Small intestine (tissue), 7 donors: ENCODE measurements around the gene LYVE1. TPM values are rescaled to one million over a fixed set of nuclear protein-coding genes. Genes with fewer than 3 reads are reported as not detected.

ENCODE experiments used
- DNase-seq, 2 donors: peaks; one replicate each; pipeline versions ENCODE4 v3.0.0 to v3.0.0-alpha.2; 2013
- FAIRE-seq: peaks from 2 replicates; lab custom pipeline; 2012; peaks lifted over from hg19 to GRCh38; lab: Jason Lieb, UNC
- H3K27ac ChIP-seq, 3 donors: one replicate each; pipeline ENCODE4 v1.5.1; 2013; ENCODE audit warnings: low read length in 2 of 3, mild to moderate bottlenecking in 2 of 3, control low read depth in 1 of 3, inconsistent platforms in 1 of 3, low read depth in 1 of 3, moderate library complexity in 1 of 3
- H3K27me3 ChIP-seq, 3 donors: one replicate each; pipeline ENCODE4 v1.6.1; 2013; ENCODE audit warnings: low read length in 3 of 3, inconsistent platforms in 1 of 3; ENCODE audit not compliant: control insufficient read depth in 3 of 3, insufficient read depth in 3 of 3
- H3K36me3 ChIP-seq, 3 donors: one replicate each; pipeline ENCODE4 v1.6.1; 2013; ENCODE audit warnings: low read length in 3 of 3, inconsistent platforms in 1 of 3, low read depth in 1 of 3, mild to moderate bottlenecking in 1 of 3, moderate library complexity in 1 of 3; ENCODE audit not compliant: control insufficient read depth in 3 of 3, insufficient read depth in 2 of 3
- H3K4me1 ChIP-seq, 3 donors: one replicate each; pipeline ENCODE4 v1.6.1; 2013; ENCODE audit warnings: low read length in 2 of 3, inconsistent platforms in 1 of 3, low read depth in 1 of 3, mild to moderate bottlenecking in 1 of 3, moderate library complexity in 1 of 3; ENCODE audit not compliant: control insufficient read depth in 3 of 3, insufficient read depth in 2 of 3
- H3K4me3 ChIP-seq, 3 donors: one replicate each; pipeline ENCODE4 v1.5.1; 2013; ENCODE audit warnings: low read length in 3 of 3, control low read depth in 1 of 3, inconsistent platforms in 1 of 3, low read depth in 1 of 3, mild to moderate bottlenecking in 1 of 3, moderate library complexity in 1 of 3
- H3K9me3 ChIP-seq, 2 donors: one replicate each; pipeline ENCODE4 v1.6.1; 2013; ENCODE audit warnings: low read depth in 1 of 2, low read length in 1 of 2; ENCODE audit not compliant: control insufficient read depth in 2 of 2, insufficient read depth in 1 of 2
- WGBS, 3 donors: extraction: QIAGEN DNeasy Blood & Tissue Kit; methylation state at CpG; one replicate each; pipeline ENCODE4 v1.1.7; 2013; 5-methylcytosine and 5-hydroxymethylcytosine counted together
- polyA plus RNA-seq, 4 donors: library from polyadenylated mRNA; stranded (reverse) in 3 of 4; unstranded in 1 of 4; fragments of 200-250 nt in 3 of 4; fragments of 120-200 nt in 1 of 4; gene quantifications; one replicate each; pipeline versions ENCODE4 v1.2.1 to v1.2.3, GENCODE V29; 2013
- donor health status: healthy with polysubstance abuse.
- donor health status: control.
- donor health status: control.
- donor health status: Bipolar disorder and iron deficiency.
- donor health status: healthy.

The LYVE1 gene
- polyA plus RNA-seq, 4 donors, result 1.1 to 119 (median 16.4) TPM

- FAIRE-seq, result no peak
Measured at GRCh38 chr11:10526974-10527918, 41.2 kb downstream of the LYVE1 start.

GRCh38 chr11:10524471-10524870 lies 44.0 kb downstream of the LYVE1 start:
- 62 to 81% (median 79%) methylated on average over 1 of the region's 1 CpG for WGBS, 3 donors
- Histone ChIP-seq H3K4me3 (no peak overlapping the region), H3K36me3 (peaks cover 2 to 17% (median 13%) of the 10 kb centered on the region in 3 donors), H3K27ac (no peak overlapping the region), H3K27me3 (no peaks in the 10 kb centered on the region), H3K9me3 (no peaks in the 10 kb centered on the region), H3K4me1 (peaks cover 0 to 6% (median 0%) of the 10 kb centered on the region in 3 donors)
- FAIRE-seq (no peak), DNase-seq (no peak)

More at GRCh38 chr11:10526974-10527918, 41.2 kb downstream of the LYVE1 start:
- H3K27me3 ChIP-seq, result no peaks in the 10 kb centered on the region
- 55 to 65% (median 65%) methylated on average over 6 of the region's 6 CpGs for WGBS, 3 donors
- no peaks in the 10 kb centered on the region for H3K9me3 ChIP-seq
- peak overlapping the region in 2 of 3 donors; percentile 0 to 18 for H3K27ac ChIP-seq
- no peak overlapping the region for H3K4me3 ChIP-seq
- H3K36me3 ChIP-seq, result peaks cover 2 to 10% (median 9%) of the 10 kb centered on the region in 3 donors
- peaks cover 0 to 6% (median 0%) of the 10 kb centered on the region in 3 donors for H3K4me1 ChIP-seq
- peak in 1 of 2 donors; percentile 39 for DNase-seq

- Histone ChIP-seq H3K36me3 (peaks cover 2 to 17% (median 16%) of the 10 kb centered on the region in 3 donors), H3K9me3 (no peaks in the 10 kb centered on the region), H3K27ac (no peak overlapping the region), H3K27me3 (no peaks in the 10 kb centered on the region), H3K4me3 (no peak overlapping the region), H3K4me1 (peaks cover 0 to 6% (median 0%) of the 10 kb centered on the region in 3 donors)
- FAIRE-seq (no peak), DNase-seq (no peak)
- 72 to 88% (median 72%) methylated on average over 2 of the region's 2 CpGs for WGBS, 3 donors
Measured at GRCh38 chr11:10522921-10523320, 45.5 kb downstream of the LYVE1 start.

GRCh38 chr11:10522276-10522675 lies 46.2 kb downstream of the LYVE1 start:
- Histone ChIP-seq H3K4me3 (no peak overlapping the region), H3K9me3 (no peaks in the 10 kb centered on the region), H3K27me3 (no peaks in the 10 kb centered on the region), H3K27ac (no peak overlapping the region), H3K4me1 (peaks cover 0 to 1% (median 0%) of the 10 kb centered on the region in 3 donors), H3K36me3 (peaks cover 2 to 16% (median 16%) of the 10 kb centered on the region in 3 donors)
- 71 to 86% (median 78%) methylated on average over 1 of the region's 1 CpG for WGBS, 3 donors
- FAIRE-seq (no peak), DNase-seq (no peak)

- H3K27me3 ChIP-seq, result no peaks in the 10 kb centered on the region
- no peaks in the 10 kb centered on the region for H3K9me3 ChIP-seq
- no peaks in the 10 kb centered on the region for H3K4me1 ChIP-seq
- DNase-seq (no peak), FAIRE-seq (no peak)
- H3K4me3 ChIP-seq, result no peak overlapping the region
- H3K27ac ChIP-seq, result no peak overlapping the region
- WGBS, 3 donors, result 89 to 94% (median 94%) methylated on average over 2 of the region's 2 CpGs
- peaks cover 2 to 20% (median 17%) of the 10 kb centered on the region in 3 donors for H3K36me3 ChIP-seq
Measured at GRCh38 chr11:10520562-10520961, 47.9 kb downstream of the LYVE1 start.

GRCh38 chr11:10519630-10520029 lies 48.8 kb downstream of the LYVE1 start:
- Histone ChIP-seq H3K4me1 (no peaks in the 10 kb centered on the region), H3K36me3 (peaks cover 2 to 20% (median 17%) of the 10 kb centered on the region in 3 donors), H3K27ac (no peak overlapping the region), H3K4me3 (no peak overlapping the region), H3K27me3 (no peaks in the 10 kb centered on the region), H3K9me3 (no peaks in the 10 kb centered on the region)
- 93 to 98% (median 96%) methylated on average over 2 of the region's 2 CpGs for WGBS, 3 donors
- DNase-seq (no peak), FAIRE-seq (no peak)

GRCh38 chr11:10518891-10519290 lies 49.6 kb downstream of the LYVE1 start:
- peaks cover 2 to 17% (median 17%) of the 10 kb centered on the region in 3 donors for H3K36me3 ChIP-seq
- DNase-seq, result no peak

GRCh38 chr11:10518123-10518522 lies 50.3 kb downstream of the LYVE1 start:
- Histone ChIP-seq H3K4me1 (no peaks in the 10 kb centered on the region), H3K9me3 (no peaks in the 10 kb centered on the region), H3K27me3 (no peaks in the 10 kb centered on the region), H3K36me3 (peaks cover 2 to 17% (median 16%) of the 10 kb centered on the region in 3 donors), H3K27ac (no peak overlapping the region), H3K4me3 (no peak overlapping the region)
- DNase-seq (no peak), FAIRE-seq (no peak)

More at GRCh38 chr11:10518891-10519290, 49.6 kb downstream of the LYVE1 start:
- Histone ChIP-seq H3K4me1 (no peaks in the 10 kb centered on the region), H3K27ac (no peak overlapping the region), H3K9me3 (no peaks in the 10 kb centered on the region), H3K4me3 (no peak overlapping the region), H3K27me3 (no peaks in the 10 kb centered on the region)
- 95 to 98% (median 95%) methylated on average over 2 of the region's 2 CpGs for WGBS, 3 donors
- FAIRE-seq, result no peak
